ENCODE data around the gene GDF2.

DNA sequence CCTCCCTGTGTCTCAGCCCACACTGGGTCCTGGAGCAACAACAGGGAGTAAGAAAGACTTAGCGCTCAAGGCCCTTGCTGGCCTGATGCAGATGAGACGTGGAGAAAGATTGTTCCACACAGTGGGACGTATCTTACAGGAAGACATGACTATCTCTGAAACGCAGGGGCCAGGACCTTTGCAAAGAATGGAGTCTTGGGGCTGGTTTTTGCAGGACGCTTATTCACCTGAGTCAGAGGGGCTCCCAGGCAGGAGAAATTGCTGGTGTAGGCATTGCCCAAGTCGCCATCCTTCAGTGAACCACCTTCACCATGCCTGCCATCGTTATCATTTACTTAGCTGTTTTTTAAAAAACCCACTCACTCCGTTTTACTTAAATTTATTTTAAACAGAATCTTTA is 34.0 kb upstream of the GDF2 start:
- TF ChIP-seq, protein P1, sequence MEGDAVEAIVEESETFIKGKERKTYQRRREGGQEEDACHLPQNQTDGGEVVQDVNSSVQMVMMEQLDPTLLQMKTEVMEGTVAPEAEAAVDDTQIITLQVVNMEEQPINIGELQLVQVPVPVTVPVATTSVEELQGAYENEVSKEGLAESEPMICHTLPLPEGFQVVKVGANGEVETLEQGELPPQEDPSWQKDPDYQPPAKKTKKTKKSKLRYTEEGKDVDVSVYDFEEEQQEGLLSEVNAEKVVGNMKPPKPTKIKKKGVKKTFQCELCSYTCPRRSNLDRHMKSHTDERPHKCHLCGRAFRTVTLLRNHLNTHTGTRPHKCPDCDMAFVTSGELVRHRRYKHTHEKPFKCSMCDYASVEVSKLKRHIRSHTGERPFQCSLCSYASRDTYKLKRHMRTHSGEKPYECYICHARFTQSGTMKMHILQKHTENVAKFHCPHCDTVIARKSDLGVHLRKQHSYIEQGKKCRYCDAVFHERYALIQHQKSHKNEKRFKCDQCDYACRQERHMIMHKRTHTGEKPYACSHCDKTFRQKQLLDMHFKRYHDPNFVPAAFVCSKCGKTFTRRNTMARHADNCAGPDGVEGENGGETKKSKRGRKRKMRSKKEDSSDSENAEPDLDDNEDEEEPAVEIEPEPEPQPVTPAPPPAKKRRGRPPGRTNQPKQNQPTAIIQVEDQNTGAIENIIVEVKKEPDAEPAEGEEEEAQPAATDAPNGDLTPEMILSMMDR (IDR thresholded peaks at IDR 0.05; ENCODE audit: low read length) = no peak
- no peak for TF ChIP-seq EZH2 (IDR thresholded peaks at IDR 0.05; ENCODE audit: borderline replicate concordance, low read length)
